ENCODE results near the gene PRR30.
A peak's percentile ranks its signal among the peaks of the same experiment; 100 is the strongest.

The PRR30 gene

GRCh38 chr2:27102329-27102728 lies 36.9 kb downstream of the PRR30 start:
- Mint-ChIP-seq H3K4me3 (no peak overlapping the region), H3K27ac (no peak overlapping the region), H3K27me3 (peaks cover 3% of the 10 kb centered on the region), H3K4me1 (ENCODE audit: low read depth) (no peaks in the 10 kb centered on the region), H3K36me3 (peaks cover 2% of the 10 kb centered on the region), H3K9me3 (ENCODE audit: low read depth) (no peaks in the 10 kb centered on the region)

- Mint-ChIP-seq H3K27me3 (no peaks in the 10 kb centered on the region), H3K27ac (no peak overlapping the region), H3K4me1 (ENCODE audit: low read depth) (peaks cover 9% of the 10 kb centered on the region), H3K9me3 (ENCODE audit: low read depth) (no peaks in the 10 kb centered on the region), H3K4me3 (no peak overlapping the region), H3K36me3 (no peaks in the 10 kb centered on the region)
Observed at GRCh38 chr2:27100036-27100435, 39.2 kb downstream of the PRR30 start.

- Mint-ChIP-seq H3K27ac (no peak overlapping the region), H3K4me3 (no peak overlapping the region), H3K4me1 (ENCODE audit: low read depth) (peaks cover 9% of the 10 kb centered on the region), H3K9me3 (ENCODE audit: low read depth) (no peaks in the 10 kb centered on the region), H3K27me3 (no peaks in the 10 kb centered on the region), H3K36me3 (no peaks in the 10 kb centered on the region)
Observed at GRCh38 chr2:27099334-27099955, 39.8 kb downstream of the PRR30 start.

GRCh38 chr2:27097341-27097740 lies 41.9 kb downstream of the PRR30 start:
- Mint-ChIP-seq H3K4me3 (no peak overlapping the region), H3K36me3 (no peaks in the 10 kb centered on the region), H3K4me1 (ENCODE audit: low read depth) (peaks cover 9% of the 10 kb centered on the region), H3K27me3 (no peaks in the 10 kb centered on the region), H3K9me3 (ENCODE audit: low read depth) (no peaks in the 10 kb centered on the region), H3K27ac (no peak overlapping the region)

GRCh38 chr2:27096748-27097297 lies 42.4 kb downstream of the PRR30 start:
- H3K9me3 Mint-ChIP-seq (ENCODE audit: low read depth): no peaks in the 10 kb centered on the region
- no peaks in the 10 kb centered on the region for H3K27me3 Mint-ChIP-seq
- H3K4me3 Mint-ChIP-seq: no peak overlapping the region
- peaks cover 9% of the 10 kb centered on the region for H3K4me1 Mint-ChIP-seq (ENCODE audit: low read depth)
- no peak overlapping the region for H3K27ac Mint-ChIP-seq
- H3K36me3 Mint-ChIP-seq: no peaks in the 10 kb centered on the region

GRCh38 chr2:27095745-27096651 lies 43.2 kb downstream of the PRR30 start:
- Mint-ChIP-seq H3K9me3 (ENCODE audit: low read depth) (no peaks in the 10 kb centered on the region), H3K27me3 (no peaks in the 10 kb centered on the region), H3K36me3 (no peaks in the 10 kb centered on the region), H3K4me1 (ENCODE audit: low read depth) (peaks cover 11% of the 10 kb centered on the region), H3K4me3 (peak overlapping the region; percentile 57), H3K27ac (no peak overlapping the region)

GRCh38 chr2:27095427-27095744 lies 43.8 kb downstream of the PRR30 start:
- Mint-ChIP-seq H3K36me3 (no peaks in the 10 kb centered on the region), H3K4me1 (ENCODE audit: low read depth) (peaks cover 11% of the 10 kb centered on the region), H3K27ac (no peak overlapping the region), H3K4me3 (no peak overlapping the region), H3K27me3 (no peaks in the 10 kb centered on the region), H3K9me3 (ENCODE audit: low read depth) (no peaks in the 10 kb centered on the region)

- no peak overlapping the region for H3K4me3 Mint-ChIP-seq
- peaks cover 14% of the 10 kb centered on the region for H3K4me1 Mint-ChIP-seq (ENCODE audit: low read depth)
- no peaks in the 10 kb centered on the region for H3K9me3 Mint-ChIP-seq (ENCODE audit: low read depth)
- no peak overlapping the region for H3K27ac Mint-ChIP-seq
- H3K27me3 Mint-ChIP-seq: no peaks in the 10 kb centered on the region
- no peaks in the 10 kb centered on the region for H3K36me3 Mint-ChIP-seq
Observed at GRCh38 chr2:27094353-27094984, 44.7 kb downstream of the PRR30 start.

GRCh38 chr2:27093430-27094352 lies 45.5 kb downstream of the PRR30 start:
- no peak overlapping the region for H3K4me3 Mint-ChIP-seq
- H3K27me3 Mint-ChIP-seq: no peaks in the 10 kb centered on the region
- H3K4me1 Mint-ChIP-seq (ENCODE audit: low read depth): peaks cover 16% of the 10 kb centered on the region
- H3K9me3 Mint-ChIP-seq (ENCODE audit: low read depth): no peaks in the 10 kb centered on the region
- no peaks in the 10 kb centered on the region for H3K36me3 Mint-ChIP-seq
- no peak overlapping the region for H3K27ac Mint-ChIP-seq

GRCh38 chr2:27092696-27093429 lies 46.3 kb downstream of the PRR30 start:
- Mint-ChIP-seq H3K27me3 (no peaks in the 10 kb centered on the region), H3K4me1 (ENCODE audit: low read depth) (peaks cover 18% of the 10 kb centered on the region), H3K9me3 (ENCODE audit: low read depth) (no peaks in the 10 kb centered on the region), H3K27ac (no peak overlapping the region), H3K4me3 (no peak overlapping the region), H3K36me3 (no peaks in the 10 kb centered on the region)

- Mint-ChIP-seq H3K27me3 (no peaks in the 10 kb centered on the region), H3K9me3 (ENCODE audit: low read depth) (no peaks in the 10 kb centered on the region), H3K4me3 (no peak overlapping the region), H3K36me3 (no peaks in the 10 kb centered on the region), H3K27ac (no peak overlapping the region), H3K4me1 (ENCODE audit: low read depth) (peaks cover 25% of the 10 kb centered on the region)
Observed at GRCh38 chr2:27091746-27092695, 47.2 kb downstream of the PRR30 start.

- Mint-ChIP-seq H3K27ac (no peak overlapping the region), H3K36me3 (no peaks in the 10 kb centered on the region), H3K4me3 (no peak overlapping the region), H3K4me1 (ENCODE audit: low read depth) (peaks cover 24% of the 10 kb centered on the region), H3K9me3 (ENCODE audit: low read depth) (no peaks in the 10 kb centered on the region), H3K27me3 (no peaks in the 10 kb centered on the region)
Observed at GRCh38 chr2:27089111-27089954, 49.9 kb downstream of the PRR30 start.

Data from activated naive CD8-positive, alpha-beta T cell (primary cell).